ENCODE measurements around the gene ZSCAN20. TPM values are rescaled to one million over a fixed set of nuclear protein-coding genes. Genes with fewer than 3 reads are reported as not detected.

ZSCAN20 gene
- polyA plus RNA-seq, 1 donor from 2014 or later: 3.3 TPM

DNA sequence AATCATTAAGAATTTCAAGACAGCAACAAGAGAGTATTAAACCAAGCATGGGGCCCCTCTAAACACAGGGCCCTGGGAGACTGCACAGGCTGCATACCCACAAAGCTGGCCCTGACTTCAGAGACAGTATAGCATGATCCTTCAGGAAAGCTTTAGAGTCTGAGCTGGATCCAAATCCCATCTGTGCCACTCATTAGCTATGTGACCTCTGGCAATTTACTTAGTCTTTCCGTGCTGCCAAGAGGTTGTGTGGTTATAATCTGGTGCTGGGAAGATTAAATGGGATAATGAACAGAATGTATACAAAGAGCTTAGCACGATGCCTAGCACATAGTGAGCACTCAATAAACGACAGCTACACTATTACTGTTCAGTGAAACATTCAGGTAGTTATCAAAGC lies 45.5 kb upstream of the ZSCAN20 start:
- no peak overlapping the region for H2AFZ ChIP-seq (ENCODE audit: low read depth, low read length)
- TF ChIP-seq MXI1 (conservative IDR thresholded peaks at IDR 0.05; ENCODE audit: poor library complexity, severe bottlenecking) (no peak), EZH2 (IDR thresholded peaks at IDR 0.05; ENCODE audit: borderline replicate concordance, insufficient read depth, low read length, poor library complexity, severe bottlenecking) (no peak), SMC3 (conservative IDR thresholded peaks at IDR 0.05; ENCODE audit: poor library complexity) (no peak), POLR2AphosphoS5 (IDR thresholded peaks at IDR 0.05) (no peak), CTCF (IDR thresholded peaks at IDR 0.05; ENCODE audit: poor library complexity, severe bottlenecking) (no peak), TAF1 (IDR thresholded peaks at IDR 0.05; ENCODE audit: low read depth) (no peak), RAD21 (conservative IDR thresholded peaks at IDR 0.05) (no peak), EP300 (conservative IDR thresholded peaks at IDR 0.05; ENCODE audit: poor library complexity, severe bottlenecking) (no peak)
- TF ChIP-seq, protein P1, sequence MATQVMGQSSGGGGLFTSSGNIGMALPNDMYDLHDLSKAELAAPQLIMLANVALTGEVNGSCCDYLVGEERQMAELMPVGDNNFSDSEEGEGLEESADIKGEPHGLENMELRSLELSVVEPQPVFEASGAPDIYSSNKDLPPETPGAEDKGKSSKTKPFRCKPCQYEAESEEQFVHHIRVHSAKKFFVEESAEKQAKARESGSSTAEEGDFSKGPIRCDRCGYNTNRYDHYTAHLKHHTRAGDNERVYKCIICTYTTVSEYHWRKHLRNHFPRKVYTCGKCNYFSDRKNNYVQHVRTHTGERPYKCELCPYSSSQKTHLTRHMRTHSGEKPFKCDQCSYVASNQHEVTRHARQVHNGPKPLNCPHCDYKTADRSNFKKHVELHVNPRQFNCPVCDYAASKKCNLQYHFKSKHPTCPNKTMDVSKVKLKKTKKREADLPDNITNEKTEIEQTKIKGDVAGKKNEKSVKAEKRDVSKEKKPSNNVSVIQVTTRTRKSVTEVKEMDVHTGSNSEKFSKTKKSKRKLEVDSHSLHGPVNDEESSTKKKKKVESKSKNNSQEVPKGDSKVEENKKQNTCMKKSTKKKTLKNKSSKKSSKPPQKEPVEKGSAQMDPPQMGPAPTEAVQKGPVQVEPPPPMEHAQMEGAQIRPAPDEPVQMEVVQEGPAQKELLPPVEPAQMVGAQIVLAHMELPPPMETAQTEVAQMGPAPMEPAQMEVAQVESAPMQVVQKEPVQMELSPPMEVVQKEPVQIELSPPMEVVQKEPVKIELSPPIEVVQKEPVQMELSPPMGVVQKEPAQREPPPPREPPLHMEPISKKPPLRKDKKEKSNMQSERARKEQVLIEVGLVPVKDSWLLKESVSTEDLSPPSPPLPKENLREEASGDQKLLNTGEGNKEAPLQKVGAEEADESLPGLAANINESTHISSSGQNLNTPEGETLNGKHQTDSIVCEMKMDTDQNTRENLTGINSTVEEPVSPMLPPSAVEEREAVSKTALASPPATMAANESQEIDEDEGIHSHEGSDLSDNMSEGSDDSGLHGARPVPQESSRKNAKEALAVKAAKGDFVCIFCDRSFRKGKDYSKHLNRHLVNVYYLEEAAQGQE (IDR thresholded peaks at IDR 0.05; ENCODE audit: borderline replicate concordance): no peak
- H3F3A ChIP-seq (ENCODE audit: insufficient read depth, low read length, poor library complexity, severe bottlenecking): no peaks in the 10 kb centered on the region
- peak overlapping the region; percentile 88 for H3K4me3 ChIP-seq (ENCODE audit: low read length)
- no peaks in the 10 kb centered on the region for H3K9me2 ChIP-seq (ENCODE audit: insufficient read depth, low read length)
- H3K9me3 ChIP-seq (ENCODE audit: low read length): no peaks in the 10 kb centered on the region
- no peak overlapping the region for H3K9ac ChIP-seq (ENCODE audit: low read length)
- H4K20me1 ChIP-seq (ENCODE audit: insufficient read depth): no peaks in the 10 kb centered on the region
- H3K4me2 ChIP-seq (ENCODE audit: low read length): peak overlapping the region; percentile 3
- H3K36me3 ChIP-seq (ENCODE audit: insufficient read depth, low read length): no peaks in the 10 kb centered on the region
- H3K79me2 ChIP-seq (replicated peaks; ENCODE audit: insufficient read depth, low read length): peaks cover 52% of the 10 kb centered on the region
- no peaks in the 10 kb centered on the region for H3K27me3 ChIP-seq (ENCODE audit: insufficient read depth, low read depth, low read length)
- no peak overlapping the region for H3K27ac ChIP-seq (ENCODE audit: low read length)

DNA sequence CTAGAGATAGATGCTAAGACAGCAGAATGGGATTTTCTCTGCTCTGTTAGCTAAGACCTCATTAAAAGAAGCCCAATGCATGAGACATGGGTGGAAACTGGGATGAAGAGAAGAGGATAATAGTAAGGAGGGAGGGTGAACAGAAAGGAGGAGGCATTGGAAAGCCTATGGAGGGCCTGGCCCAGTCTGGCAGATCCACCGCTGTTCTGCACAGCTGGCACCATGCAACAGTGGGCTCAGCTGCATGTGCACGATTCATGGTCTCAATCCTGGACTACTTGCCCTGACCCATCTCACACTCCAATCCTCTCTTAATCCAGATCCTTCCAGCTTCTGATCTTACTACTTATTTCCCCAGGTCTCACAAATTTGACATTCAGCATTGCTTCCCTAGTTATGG lies 43.8 kb upstream of the ZSCAN20 start:
- no peaks in the 10 kb centered on the region for H3K27me3 ChIP-seq (ENCODE audit: insufficient read depth, low read depth, low read length)
- H3K9me2 ChIP-seq (ENCODE audit: insufficient read depth, low read length): no peaks in the 10 kb centered on the region
- no peaks in the 10 kb centered on the region for H3F3A ChIP-seq (ENCODE audit: insufficient read depth, low read length, poor library complexity, severe bottlenecking)
- H4K20me1 ChIP-seq (ENCODE audit: insufficient read depth): no peaks in the 10 kb centered on the region
- H3K79me2 ChIP-seq (replicated peaks; ENCODE audit: insufficient read depth, low read length): peaks cover 52% of the 10 kb centered on the region
- no peak for TF ChIP-seq CTCF (IDR thresholded peaks at IDR 0.05; ENCODE audit: poor library complexity, severe bottlenecking)
- TF ChIP-seq SMC3 (conservative IDR thresholded peaks at IDR 0.05; ENCODE audit: poor library complexity): no peak
- TF ChIP-seq RAD21 (conservative IDR thresholded peaks at IDR 0.05): no peak
- TF ChIP-seq TAF1 (IDR thresholded peaks at IDR 0.05; ENCODE audit: low read depth): no peak
- TF ChIP-seq, protein P1 (IDR thresholded peaks at IDR 0.05; ENCODE audit: borderline replicate concordance): no peak
- no peak for TF ChIP-seq EP300 (conservative IDR thresholded peaks at IDR 0.05; ENCODE audit: poor library complexity, severe bottlenecking)
- no peak for TF ChIP-seq EZH2 (IDR thresholded peaks at IDR 0.05; ENCODE audit: borderline replicate concordance, insufficient read depth, low read length, poor library complexity, severe bottlenecking)
- TF ChIP-seq MXI1 (conservative IDR thresholded peaks at IDR 0.05; ENCODE audit: poor library complexity, severe bottlenecking): no peak
- no peak for TF ChIP-seq POLR2AphosphoS5 (IDR thresholded peaks at IDR 0.05)
- H3K4me2 ChIP-seq (ENCODE audit: low read length): peak overlapping the region; percentile 97
- no peaks in the 10 kb centered on the region for H3K36me3 ChIP-seq (ENCODE audit: insufficient read depth, low read length)
- peak overlapping the region; percentile 88 for H3K4me3 ChIP-seq (ENCODE audit: low read length)
- H3K9ac ChIP-seq (ENCODE audit: low read length): peak overlapping the region; percentile 87
- H3K27ac ChIP-seq (ENCODE audit: low read length): peak overlapping the region; percentile 87
- H3K9me3 ChIP-seq (ENCODE audit: low read length): no peaks in the 10 kb centered on the region
- no peak overlapping the region for H2AFZ ChIP-seq (ENCODE audit: low read depth, low read length)

Data from neural cell (in vitro differentiated cells).